ENCODE results near the gene TMEM132D.

The TMEM132D gene

DNA sequence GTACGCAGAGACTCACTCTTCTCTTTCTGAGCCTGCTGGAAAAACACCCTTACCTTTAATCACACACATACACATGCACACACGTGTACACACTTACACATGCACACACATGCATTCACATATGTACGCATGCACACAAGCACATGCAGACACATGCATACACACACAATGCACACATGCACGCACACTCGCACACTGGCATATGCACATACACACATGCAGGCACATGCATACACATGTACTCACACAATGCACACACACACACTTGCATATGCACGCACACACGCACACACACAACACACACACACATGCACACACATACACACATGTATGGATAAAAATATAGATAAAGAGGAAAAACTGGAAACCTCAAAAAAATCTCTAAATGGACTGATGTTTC lies 801.6 kb downstream of the TMEM132D start:
- no peak for DNase-seq (ENCODE audit: low read depth in 2 of 2)

GRCh38 chr12:129101816-129102215 lies 802.0 kb downstream of the TMEM132D start:
- no peak for DNase-seq (ENCODE audit: low read depth in 2 of 2)

- no peak for DNase-seq (ENCODE audit: low read depth in 2 of 2)
These were observed 802.4 kb downstream of the TMEM132D start for GRCh38 chr12:129101404-129101803.

DNA sequence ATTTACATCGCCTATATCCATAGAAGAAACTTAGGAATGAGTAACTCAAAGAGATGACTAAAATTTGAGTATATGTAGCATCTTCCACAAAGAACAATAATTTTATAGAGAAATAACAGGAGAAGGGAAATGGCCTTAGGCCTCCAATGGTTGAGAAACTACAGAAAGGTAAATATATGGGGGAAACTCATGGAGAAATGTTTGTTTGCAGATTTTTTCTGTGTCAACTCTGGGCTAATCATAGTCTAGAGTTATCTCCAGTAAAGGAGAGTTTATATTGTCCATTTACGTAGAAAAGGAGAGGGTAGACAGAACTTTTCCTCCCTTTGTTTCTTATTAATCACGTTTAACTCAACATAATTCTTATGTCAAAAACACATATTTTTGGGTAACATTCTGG lies 806.4 kb downstream of the TMEM132D start:
- DNase-seq (ENCODE audit: low read depth in 2 of 2) = no peak

DNA sequence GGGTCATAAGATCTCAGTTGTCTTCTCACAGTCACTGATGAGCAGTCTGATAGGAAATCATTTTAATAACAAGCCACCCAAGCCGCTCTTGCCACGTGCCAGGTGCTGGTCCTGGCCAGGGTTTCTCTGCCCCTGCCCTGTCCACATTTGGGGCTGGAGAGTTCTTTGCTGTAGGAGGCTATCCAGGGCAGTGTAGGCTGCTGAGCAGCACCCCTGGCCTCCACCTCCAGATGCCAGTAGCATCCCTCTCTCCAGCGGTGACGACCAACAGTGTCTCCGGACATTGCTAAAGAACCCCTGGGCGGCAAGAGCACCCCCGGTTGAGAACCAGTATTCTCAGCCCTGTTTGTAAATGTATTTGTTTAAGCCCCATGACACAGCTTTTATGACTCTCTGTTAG lies 806.9 kb downstream of the TMEM132D start:
- no peak for DNase-seq (ENCODE audit: low read depth in 2 of 2)

- no peak for DNase-seq (ENCODE audit: low read depth in 2 of 2)
These were observed 807.6 kb downstream of the TMEM132D start for GRCh38 chr12:129096184-129096583.

- no peak for DNase-seq (ENCODE audit: low read depth in 2 of 2)
These were observed 814.2 kb downstream of the TMEM132D start for GRCh38 chr12:129089576-129089975.

- no peak for DNase-seq (ENCODE audit: low read depth in 2 of 2)
These were observed 818.7 kb downstream of the TMEM132D start for GRCh38 chr12:129084875-129085826.

DNA sequence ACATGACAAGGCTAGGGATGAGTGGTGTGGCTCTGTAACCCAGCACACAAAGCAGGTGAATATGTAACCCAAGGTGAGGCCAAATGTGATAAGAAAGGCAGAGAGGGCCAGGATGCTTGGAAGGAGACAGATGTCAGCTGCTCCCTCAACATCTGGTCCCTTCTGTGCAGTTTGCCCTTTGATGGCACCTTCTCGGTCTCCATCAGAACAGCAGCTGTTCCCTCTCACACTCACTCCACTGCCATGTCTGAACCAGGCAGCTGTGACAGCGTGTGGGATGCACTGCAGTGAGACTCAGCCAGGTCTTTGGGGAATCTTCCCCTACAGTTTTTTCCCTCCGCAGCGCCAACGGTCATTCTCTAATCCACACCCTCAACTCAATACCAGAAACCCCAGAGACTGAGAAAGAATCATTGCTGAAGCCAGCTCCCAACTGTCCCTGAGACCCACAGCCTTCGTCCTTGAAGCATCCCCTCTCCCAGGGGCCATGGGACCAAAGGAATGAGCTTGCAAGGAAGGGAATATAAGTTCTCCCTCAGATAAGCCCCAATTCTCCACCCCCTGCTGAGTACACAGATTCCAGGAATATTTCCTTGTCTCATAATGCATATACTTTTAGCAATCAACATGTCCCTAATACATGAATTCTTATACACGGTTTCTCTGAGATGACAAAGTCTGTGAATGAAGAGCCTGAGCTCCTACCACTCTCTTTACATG lies 820.5 kb downstream of the TMEM132D start:
- no peak for DNase-seq (ENCODE audit: low read depth in 2 of 2)

DNA sequence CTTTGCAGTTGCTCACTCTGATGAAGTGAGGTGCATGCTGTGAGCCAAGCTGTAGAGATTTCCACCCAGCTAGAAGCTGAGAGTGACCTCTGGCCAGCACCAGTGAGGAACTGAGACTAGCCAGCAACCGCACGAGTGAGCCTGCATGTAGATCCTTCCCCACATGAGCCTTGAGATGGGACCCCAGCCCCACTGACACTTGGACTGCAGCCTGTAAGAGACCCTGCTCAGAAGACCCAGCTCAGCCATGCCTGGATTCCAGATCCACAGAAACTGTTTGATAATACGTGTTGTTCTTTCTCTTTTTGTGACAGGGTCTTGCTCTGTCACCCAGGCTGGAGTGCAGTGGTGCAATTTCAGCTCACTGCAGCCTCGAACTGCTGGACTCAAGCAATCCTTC lies 821.4 kb downstream of the TMEM132D start:
- no peak for DNase-seq (ENCODE audit: low read depth in 2 of 2)

- DNase-seq (ENCODE audit: low read depth in 2 of 2) = no peak
These were observed 822.0 kb downstream of the TMEM132D start for GRCh38 chr12:129081755-129082250.

- DNase-seq (ENCODE audit: low read depth in 2 of 2) = no peak
These were observed 823.0 kb downstream of the TMEM132D start for GRCh38 chr12:129080821-129081220.

GRCh38 chr12:129080391-129080790 lies 823.4 kb downstream of the TMEM132D start:
- DNase-seq (ENCODE audit: low read depth in 2 of 2) = no peak

GRCh38 chr12:129079719-129080118 lies 824.1 kb downstream of the TMEM132D start:
- no peak for DNase-seq (ENCODE audit: low read depth in 2 of 2)

DNA sequence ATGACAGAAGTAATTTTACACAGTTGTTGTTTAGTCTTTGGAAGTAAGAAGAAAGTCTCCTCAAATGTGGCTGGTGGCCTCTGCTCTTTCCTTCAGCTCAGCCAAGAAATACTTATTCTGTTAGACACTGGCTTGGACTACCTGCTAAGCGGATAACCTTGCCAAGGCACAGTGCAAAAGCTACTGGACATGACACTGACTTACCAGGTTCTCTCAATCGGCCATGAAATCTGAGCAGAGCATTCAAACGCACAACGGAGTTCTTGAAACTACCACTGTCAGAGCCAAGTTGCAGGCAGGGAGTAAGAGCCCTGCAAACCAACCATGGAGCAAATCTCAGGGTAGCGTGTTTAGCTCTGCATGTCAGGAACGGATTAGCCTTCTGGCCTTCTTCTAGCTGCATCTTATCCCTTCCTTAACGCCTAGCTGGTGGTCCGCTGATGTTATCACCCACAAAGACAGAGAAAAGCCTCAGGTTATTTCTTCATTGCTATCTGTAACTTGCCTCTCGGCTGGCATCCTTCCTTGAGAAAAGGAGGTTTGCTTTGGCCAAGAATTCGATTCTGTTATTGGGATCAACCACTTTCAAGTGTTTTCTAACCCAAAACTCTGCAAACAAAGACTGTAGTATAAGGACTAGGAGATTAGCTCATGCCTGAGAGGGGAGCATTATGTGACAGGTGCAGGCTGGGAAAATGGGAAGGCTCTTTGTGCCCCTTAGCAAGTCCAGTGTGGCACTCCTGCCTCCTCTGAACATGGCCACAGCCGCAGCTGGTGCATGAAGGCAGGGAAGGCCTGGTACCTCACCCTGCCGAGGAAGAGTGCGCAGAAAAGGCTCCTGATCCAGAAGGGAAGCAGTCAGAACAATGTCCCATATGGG lies 827.1 kb downstream of the TMEM132D start:
- no peak for DNase-seq (ENCODE audit: low read depth in 2 of 2)

- no peak for DNase-seq (ENCODE audit: low read depth in 2 of 2)
These were observed 828.2 kb downstream of the TMEM132D start for GRCh38 chr12:129075460-129076208.

GRCh38 chr12:129074379-129074778 lies 829.4 kb downstream of the TMEM132D start:
- no peak for DNase-seq (ENCODE audit: low read depth in 2 of 2)

- DNase-seq (ENCODE audit: low read depth in 2 of 2) = no peak
These were observed 830.5 kb downstream of the TMEM132D start for GRCh38 chr12:129073157-129073915.

- DNase-seq (ENCODE audit: low read depth in 2 of 2) = no peak
These were observed 832.5 kb downstream of the TMEM132D start for GRCh38 chr12:129071362-129071761.

DNA sequence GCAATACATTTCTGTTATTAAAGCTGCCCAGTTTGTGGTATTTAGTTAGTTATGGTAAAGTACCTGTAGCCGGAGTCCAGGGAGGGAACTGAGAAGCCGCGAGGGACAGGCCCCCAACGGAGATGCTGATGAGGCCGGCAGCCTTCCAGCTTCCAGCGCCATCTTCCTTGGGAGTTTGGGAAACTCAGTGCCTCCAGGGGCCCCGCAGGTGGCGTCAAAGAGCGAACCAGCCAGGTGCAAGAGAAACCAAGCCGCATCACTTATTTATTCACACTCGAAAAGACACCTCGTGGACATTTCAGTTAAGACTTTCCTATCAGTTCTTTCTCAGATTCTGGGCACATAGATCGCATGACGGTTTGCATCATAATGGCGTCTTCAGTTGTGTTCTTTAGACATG lies 833.9 kb downstream of the TMEM132D start:
- DNase-seq (ENCODE audit: low read depth in 2 of 2) = no peak

All from activated CD4-positive, alpha-beta T cell treated with anti-CD3 and anti-CD28 coated beads for 24 hours (primary cell).